ENCODE results near the gene GNPTAB.

Gene GNPTAB

GRCh38 chr12:101743724-101744472 lies 86.9 kb downstream of the GNPTAB start:
- Histone ChIP-seq H3K4me2 (ENCODE audit: low read length, poor library complexity, severe bottlenecking) (no peak overlapping the region), H2BK15ac (ENCODE audit: low read depth, poor library complexity, severe bottlenecking) (no peak overlapping the region), H3K27ac (ENCODE audit: low read length, poor library complexity, severe bottlenecking) (no peak overlapping the region), H2BK5ac (ENCODE audit: low read depth, low read length, poor library complexity, severe bottlenecking) (no peak overlapping the region), H3K14ac (ENCODE audit: low read length in 2 of 2) (no peak overlapping the region), H2AK5ac (ENCODE audit: low read length, severe bottlenecking) (peak overlapping the region; percentile 8), H2AFZ (ENCODE audit: low read depth, low read length) (no peak overlapping the region), H3K9me3 (ENCODE audit: control insufficient read depth, low read length) (no peaks in the 10 kb centered on the region), H3K27me3 (ENCODE audit: control insufficient read depth in 1 of 2, insufficient read depth in 1 of 2, low read length in 2 of 2) (no peaks in the 10 kb centered on the region), H4K8ac (ENCODE audit: low read length) (no peak overlapping the region), H3K36me3 (ENCODE audit: control insufficient read depth in 1 of 2, insufficient read depth in 2 of 2, low read depth in 1 of 2, low read length in 2 of 2) (peaks cover 19 to 83% of the 10 kb centered on the region in 2 experiments), H3K23ac (ENCODE audit: low read length in 2 of 2) (no peak overlapping the region), H3K4me1 (ENCODE audit: control insufficient read depth, insufficient read depth, low read depth, low read length) (peaks cover 5% of the 10 kb centered on the region), H2BK120ac (ENCODE audit: low read depth, low read length) (no peak overlapping the region), H4K91ac (ENCODE audit: low read length) (no peak overlapping the region), H3K9ac (ENCODE audit: low read length) (no peak overlapping the region), H3K4ac (ENCODE audit: low read depth in 1 of 2, low read length in 2 of 2) (no peak overlapping the region), H2BK12ac (ENCODE audit: low read length in 2 of 2) (no peak overlapping the region), H3K4me3 (ENCODE audit: insufficient read depth in 1 of 2, low read depth in 1 of 2, low read length in 2 of 2) (no peak overlapping the region), H3K18ac (ENCODE audit: low read depth in 1 of 2, low read length in 2 of 2) (no peak overlapping the region), H3K79me1 (replicated peaks; ENCODE audit: low read length, poor library complexity, severe bottlenecking) (no peaks in the 10 kb centered on the region)
- WGBS = 92% methylated on average over 9 of the region's 10 CpGs
- DNase-seq = no peak

GRCh38 chr12:101743242-101743641 lies 87.5 kb downstream of the GNPTAB start:
- Histone ChIP-seq H2AFZ (ENCODE audit: low read depth, low read length) (no peak overlapping the region), H2BK120ac (ENCODE audit: low read depth, low read length) (no peak overlapping the region), H2BK12ac (ENCODE audit: low read length in 2 of 2) (no peak overlapping the region), H3K4me2 (ENCODE audit: low read length, poor library complexity, severe bottlenecking) (no peak overlapping the region), H4K91ac (ENCODE audit: low read length) (no peak overlapping the region), H3K79me1 (replicated peaks; ENCODE audit: low read length, poor library complexity, severe bottlenecking) (no peaks in the 10 kb centered on the region), H2BK5ac (ENCODE audit: low read depth, low read length, poor library complexity, severe bottlenecking) (no peak overlapping the region), H3K27me3 (ENCODE audit: control insufficient read depth in 1 of 2, insufficient read depth in 1 of 2, low read length in 2 of 2) (no peaks in the 10 kb centered on the region), H3K27ac (ENCODE audit: low read length, poor library complexity, severe bottlenecking) (no peak overlapping the region), H3K9ac (ENCODE audit: low read length) (no peak overlapping the region), H3K4ac (ENCODE audit: low read depth in 1 of 2, low read length in 2 of 2) (no peak overlapping the region), H3K36me3 (ENCODE audit: control insufficient read depth in 1 of 2, insufficient read depth in 2 of 2, low read depth in 1 of 2, low read length in 2 of 2) (peaks cover 20 to 80% of the 10 kb centered on the region in 2 experiments), H3K9me3 (ENCODE audit: control insufficient read depth, low read length) (no peaks in the 10 kb centered on the region), H3K18ac (ENCODE audit: low read depth in 1 of 2, low read length in 2 of 2) (no peak overlapping the region), H3K23ac (ENCODE audit: low read length in 2 of 2) (no peak overlapping the region), H3K4me3 (ENCODE audit: insufficient read depth in 1 of 2, low read depth in 1 of 2, low read length in 2 of 2) (no peak overlapping the region), H3K14ac (ENCODE audit: low read length in 2 of 2) (no peak overlapping the region), H4K8ac (ENCODE audit: low read length) (no peak overlapping the region), H2AK5ac (ENCODE audit: low read length, severe bottlenecking) (no peak overlapping the region), H2BK15ac (ENCODE audit: low read depth, poor library complexity, severe bottlenecking) (no peak overlapping the region), H3K4me1 (ENCODE audit: control insufficient read depth, insufficient read depth, low read depth, low read length) (peaks cover 5% of the 10 kb centered on the region)
- WGBS = no CpG with 5 or more reads among the region's 1 CpG
- no peak for DNase-seq

- no peak overlapping the region for H3K18ac ChIP-seq (ENCODE audit: low read depth in 1 of 2, low read length in 2 of 2)
- no peak overlapping the region for H3K9ac ChIP-seq (ENCODE audit: low read length)
- H3K4me1 ChIP-seq (ENCODE audit: control insufficient read depth, insufficient read depth, low read depth, low read length) = peaks cover 5% of the 10 kb centered on the region
- H3K79me1 ChIP-seq (replicated peaks; ENCODE audit: low read length, poor library complexity, severe bottlenecking) = no peaks in the 10 kb centered on the region
- no peak overlapping the region for H2BK5ac ChIP-seq (ENCODE audit: low read depth, low read length, poor library complexity, severe bottlenecking)
- no peak overlapping the region for H4K8ac ChIP-seq (ENCODE audit: low read length)
- no peak overlapping the region for H3K4me2 ChIP-seq (ENCODE audit: low read length, poor library complexity, severe bottlenecking)
- peaks cover 19 to 70% of the 10 kb centered on the region in 2 experiments for H3K36me3 ChIP-seq (ENCODE audit: control insufficient read depth in 1 of 2, insufficient read depth in 2 of 2, low read depth in 1 of 2, low read length in 2 of 2)
- H2BK15ac ChIP-seq (ENCODE audit: low read depth, poor library complexity, severe bottlenecking) = no peak overlapping the region
- H2AK5ac ChIP-seq (ENCODE audit: low read length, severe bottlenecking) = no peak overlapping the region
- no peaks in the 10 kb centered on the region for H3K27me3 ChIP-seq (ENCODE audit: control insufficient read depth in 1 of 2, insufficient read depth in 1 of 2, low read length in 2 of 2)
- no peak overlapping the region for H4K91ac ChIP-seq (ENCODE audit: low read length)
- no peak overlapping the region for H3K4ac ChIP-seq (ENCODE audit: low read depth in 1 of 2, low read length in 2 of 2)
- H2BK12ac ChIP-seq (ENCODE audit: low read length in 2 of 2) = no peak overlapping the region
- no peak overlapping the region for H3K4me3 ChIP-seq (ENCODE audit: insufficient read depth in 1 of 2, low read depth in 1 of 2, low read length in 2 of 2)
- H3K27ac ChIP-seq (ENCODE audit: low read length, poor library complexity, severe bottlenecking) = no peak overlapping the region
- H2AFZ ChIP-seq (ENCODE audit: low read depth, low read length) = no peak overlapping the region
- no peak overlapping the region for H3K14ac ChIP-seq (ENCODE audit: low read length in 2 of 2)
- 75% methylated on average over 5 of the region's 5 CpGs for WGBS
- no peak for DNase-seq
- no peak overlapping the region for H2BK120ac ChIP-seq (ENCODE audit: low read depth, low read length)
- no peak overlapping the region for H3K23ac ChIP-seq (ENCODE audit: low read length in 2 of 2)
- no peaks in the 10 kb centered on the region for H3K9me3 ChIP-seq (ENCODE audit: control insufficient read depth, low read length)
Observed at GRCh38 chr12:101740980-101741379, 89.8 kb downstream of the GNPTAB start.

GRCh38 chr12:101740566-101740965 lies 90.2 kb downstream of the GNPTAB start:
- Histone ChIP-seq H2AFZ (ENCODE audit: low read depth, low read length) (no peak overlapping the region), H3K79me1 (replicated peaks; ENCODE audit: low read length, poor library complexity, severe bottlenecking) (no peaks in the 10 kb centered on the region), H3K27me3 (ENCODE audit: control insufficient read depth in 1 of 2, insufficient read depth in 1 of 2, low read length in 2 of 2) (no peaks in the 10 kb centered on the region), H2AK5ac (ENCODE audit: low read length, severe bottlenecking) (no peak overlapping the region), H3K36me3 (ENCODE audit: control insufficient read depth in 1 of 2, insufficient read depth in 2 of 2, low read depth in 1 of 2, low read length in 2 of 2) (peaks cover 19 to 66% of the 10 kb centered on the region in 2 experiments), H2BK5ac (ENCODE audit: low read depth, low read length, poor library complexity, severe bottlenecking) (no peak overlapping the region), H2BK120ac (ENCODE audit: low read depth, low read length) (no peak overlapping the region), H3K27ac (ENCODE audit: low read length, poor library complexity, severe bottlenecking) (no peak overlapping the region), H4K91ac (ENCODE audit: low read length) (no peak overlapping the region), H2BK12ac (ENCODE audit: low read length in 2 of 2) (no peak overlapping the region), H3K18ac (ENCODE audit: low read depth in 1 of 2, low read length in 2 of 2) (no peak overlapping the region), H3K9me3 (ENCODE audit: control insufficient read depth, low read length) (no peaks in the 10 kb centered on the region), H2BK15ac (ENCODE audit: low read depth, poor library complexity, severe bottlenecking) (no peak overlapping the region), H3K23ac (ENCODE audit: low read length in 2 of 2) (no peak overlapping the region), H3K4me3 (ENCODE audit: insufficient read depth in 1 of 2, low read depth in 1 of 2, low read length in 2 of 2) (no peak overlapping the region), H3K4ac (ENCODE audit: low read depth in 1 of 2, low read length in 2 of 2) (no peak overlapping the region), H3K14ac (ENCODE audit: low read length in 2 of 2) (no peak overlapping the region), H3K4me2 (ENCODE audit: low read length, poor library complexity, severe bottlenecking) (no peak overlapping the region), H3K4me1 (ENCODE audit: control insufficient read depth, insufficient read depth, low read depth, low read length) (peaks cover 5% of the 10 kb centered on the region), H4K8ac (ENCODE audit: low read length) (no peak overlapping the region), H3K9ac (ENCODE audit: low read length) (no peak overlapping the region)
- 94% methylated on average over 5 of the region's 5 CpGs for WGBS
- no peak for DNase-seq
